PFSK-1 (cell line): ENCODE data around the gene RSRC1.

Source experiments
- FOXP2 ChIP-seq: optimal IDR thresholded peaks from 2 replicates; pipeline ENCODE3; 2011; ENCODE audit warnings: borderline replicate concordance, control low read depth, inconsistent platforms; ENCODE audit not compliant: insufficient read depth; ENCODE audit errors: extremely low read length, extremely low read depth
- POLR2AphosphoS5 ChIP-seq: IDR thresholded peaks from 2 replicates; pipeline ENCODE4 v1.6.1; 2012; ENCODE audit warnings: low read depth, mild to moderate bottlenecking, control low read depth, low read length, moderate library complexity
- SIN3A ChIP-seq: IDR thresholded peaks from 2 replicates; pipeline ENCODE4 v1.6.1; 2012; ENCODE audit warnings: mild to moderate bottlenecking, low read length, moderate library complexity, borderline replicate concordance; ENCODE audit not compliant: insufficient read depth
- TAF1 ChIP-seq: IDR thresholded peaks from 2 replicates; pipeline ENCODE4 v1.6.1; 2012; ENCODE audit warnings: low read length, control low read depth, borderline replicate concordance; ENCODE audit not compliant: insufficient read depth
- TF ChIP-seq, protein P1 (sequence below), 2 experiments: IDR thresholded peaks; 2 replicates each; pipeline versions ENCODE4 v1.6.1 to v1.8.0; 2011 to 2012; ENCODE audit warnings: low read depth in 2 of 2, low read length in 2 of 2, control low read depth in 1 of 2, inconsistent platforms in 1 of 2, mild to moderate bottlenecking in 1 of 2, moderate library complexity in 1 of 2; ENCODE audit not compliant: insufficient read depth in 1 of 2

Gene RSRC1

GRCh38 chr3:158379517-158379916, 269.6 kb downstream of the RSRC1 start:
- TF ChIP-seq POLR2AphosphoS5 (no peak), TAF1 (no peak), FOXP2 (no peak), SIN3A (no peak)
- TF ChIP-seq, protein P1, sequence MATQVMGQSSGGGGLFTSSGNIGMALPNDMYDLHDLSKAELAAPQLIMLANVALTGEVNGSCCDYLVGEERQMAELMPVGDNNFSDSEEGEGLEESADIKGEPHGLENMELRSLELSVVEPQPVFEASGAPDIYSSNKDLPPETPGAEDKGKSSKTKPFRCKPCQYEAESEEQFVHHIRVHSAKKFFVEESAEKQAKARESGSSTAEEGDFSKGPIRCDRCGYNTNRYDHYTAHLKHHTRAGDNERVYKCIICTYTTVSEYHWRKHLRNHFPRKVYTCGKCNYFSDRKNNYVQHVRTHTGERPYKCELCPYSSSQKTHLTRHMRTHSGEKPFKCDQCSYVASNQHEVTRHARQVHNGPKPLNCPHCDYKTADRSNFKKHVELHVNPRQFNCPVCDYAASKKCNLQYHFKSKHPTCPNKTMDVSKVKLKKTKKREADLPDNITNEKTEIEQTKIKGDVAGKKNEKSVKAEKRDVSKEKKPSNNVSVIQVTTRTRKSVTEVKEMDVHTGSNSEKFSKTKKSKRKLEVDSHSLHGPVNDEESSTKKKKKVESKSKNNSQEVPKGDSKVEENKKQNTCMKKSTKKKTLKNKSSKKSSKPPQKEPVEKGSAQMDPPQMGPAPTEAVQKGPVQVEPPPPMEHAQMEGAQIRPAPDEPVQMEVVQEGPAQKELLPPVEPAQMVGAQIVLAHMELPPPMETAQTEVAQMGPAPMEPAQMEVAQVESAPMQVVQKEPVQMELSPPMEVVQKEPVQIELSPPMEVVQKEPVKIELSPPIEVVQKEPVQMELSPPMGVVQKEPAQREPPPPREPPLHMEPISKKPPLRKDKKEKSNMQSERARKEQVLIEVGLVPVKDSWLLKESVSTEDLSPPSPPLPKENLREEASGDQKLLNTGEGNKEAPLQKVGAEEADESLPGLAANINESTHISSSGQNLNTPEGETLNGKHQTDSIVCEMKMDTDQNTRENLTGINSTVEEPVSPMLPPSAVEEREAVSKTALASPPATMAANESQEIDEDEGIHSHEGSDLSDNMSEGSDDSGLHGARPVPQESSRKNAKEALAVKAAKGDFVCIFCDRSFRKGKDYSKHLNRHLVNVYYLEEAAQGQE (IDR thresholded peaks at IDR 0.05; ENCODE audit: insufficient read depth in 1 of 2, low read depth in 2 of 2, low read length in 2 of 2): no peak

DNA sequence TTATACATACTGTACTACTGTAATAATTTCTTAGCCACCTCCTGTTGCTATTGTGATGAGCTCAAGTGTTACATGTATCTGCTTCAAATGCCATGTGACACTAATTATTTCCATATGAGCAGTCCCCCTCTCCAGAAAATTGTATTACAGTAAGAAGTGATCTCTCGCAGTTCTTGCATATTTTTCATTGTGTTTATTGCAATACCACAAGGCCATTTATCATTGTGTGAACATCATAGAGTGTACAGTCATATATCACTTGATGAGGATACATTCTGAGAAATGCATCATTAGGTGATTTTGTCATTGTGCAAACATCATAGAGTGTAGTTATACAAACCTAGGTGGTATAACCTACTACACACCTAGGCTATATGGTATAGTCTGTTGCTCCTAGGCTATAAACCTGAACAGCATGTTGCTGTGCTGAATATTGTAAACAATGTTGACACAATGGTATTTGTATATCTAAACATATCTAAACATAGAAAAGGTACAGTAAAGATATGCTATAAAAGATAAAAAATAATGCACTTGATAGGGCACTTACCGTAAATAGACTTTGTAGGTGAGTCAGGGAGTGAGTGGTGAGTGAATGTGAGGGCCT, 271.5 kb downstream of the RSRC1 start:
- TF ChIP-seq, protein P1 (IDR thresholded peaks at IDR 0.05; ENCODE audit: insufficient read depth in 1 of 2, low read depth in 2 of 2, low read length in 2 of 2): no peak
- TF ChIP-seq POLR2AphosphoS5 (no peak), TAF1 (no peak), FOXP2 (no peak), SIN3A (no peak)

GRCh38 chr3:158382479-158382878, 272.6 kb downstream of the RSRC1 start:
- TF ChIP-seq FOXP2 (no peak), POLR2AphosphoS5 (no peak), SIN3A (no peak), TAF1 (no peak)
- TF ChIP-seq, protein P1 (IDR thresholded peaks at IDR 0.05; ENCODE audit: insufficient read depth in 1 of 2, low read depth in 2 of 2, low read length in 2 of 2): no peak

DNA sequence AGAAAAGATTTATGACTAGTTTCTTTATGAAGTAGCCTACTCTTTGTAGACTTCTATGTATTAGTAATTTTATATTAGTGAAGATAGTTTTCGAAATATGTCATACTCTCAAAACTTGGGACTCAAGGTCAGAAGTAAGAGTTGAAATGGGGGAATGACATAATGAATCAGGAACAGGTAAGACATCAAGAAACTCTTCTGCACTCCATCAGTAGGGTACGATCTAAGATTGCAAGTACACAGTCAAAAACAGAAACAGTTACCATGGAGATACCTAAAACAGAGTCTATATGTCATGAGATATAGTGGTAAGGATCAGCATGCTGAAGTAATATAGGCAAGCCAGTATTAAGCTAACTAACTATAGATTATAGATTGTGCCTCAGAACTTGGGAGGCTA, 274.1 kb downstream of the RSRC1 start:
- TF ChIP-seq TAF1: no peak
- TF ChIP-seq, protein P1 (IDR thresholded peaks at IDR 0.05; ENCODE audit: insufficient read depth in 1 of 2, low read depth in 2 of 2, low read length in 2 of 2): no peak
- TF ChIP-seq FOXP2: no peak
- no peak for TF ChIP-seq POLR2AphosphoS5
- TF ChIP-seq SIN3A: no peak

- TF ChIP-seq POLR2AphosphoS5: no peak
- no peak for TF ChIP-seq FOXP2
- TF ChIP-seq, protein P1 (IDR thresholded peaks at IDR 0.05; ENCODE audit: insufficient read depth in 1 of 2, low read depth in 2 of 2, low read length in 2 of 2): no peak
- no peak for TF ChIP-seq SIN3A
- TF ChIP-seq TAF1: no peak
Observed at GRCh38 chr3:158395421-158395820, 285.5 kb downstream of the RSRC1 start.
